PC-9 (cell line): Measurements from ENCODE around the gene PRSS22.

ENCODE experiments used
- CTCF ChIP-seq: fragments of 200-600 bp; sonication (generic); conservative IDR thresholded peaks from 2 replicates; pipeline ENCODE4 v1.6.1; 2017; ENCODE audit warnings: mixed run types, antibody characterized with exemption, mild to moderate bottlenecking, moderate library complexity
- EZH2 ChIP-seq: fragments of 200-600 bp; sonication (generic); IDR thresholded peaks from 2 replicates; pipeline ENCODE4 v1.8.0; 2017; ENCODE audit warnings: antibody characterized with exemption, low read depth

GRCh38 chr16:2811703-2812471 lies 46.1 kb downstream of the PRSS22 start:
- TF ChIP-seq EZH2 (no peak), CTCF (no peak)
